HCT116 (cell line): ENCODE data around the gene TMUB1. TPM values are rescaled to one million over a fixed set of nuclear protein-coding genes. Genes with fewer than 3 reads are reported as not detected.

Source experiments
- ATAC-seq: fragments of 200-7000 bp; cut with Tn5 transposase; 2 replicates; pipeline ENCODE4 v1.9.1; 2020; ENCODE audit warnings: mild to moderate bottlenecking, moderate library complexity
- BruUV-seq: library from RNA; stranded (reverse); fragments of 400-500 nt; replicated peaks from 2 replicates; lab custom pipeline; 2021; lab: Mats Ljungman, UMichigan
- CTCF ChIA-PET: fragments of 300-600 bp; sonication (Branson Sonifier 250); formaldehyde crosslinking; loops from one replicate; lab custom pipeline; 2021; ENCODE audit warnings: antibody characterized with exemption; lab: Charles Lee
- POLR2A ChIA-PET: fragments of 300-600, 350-600 bp; sonication (Branson Sonifier 250); formaldehyde crosslinking; loops from one replicate; lab custom pipeline; 2021; ENCODE audit warnings: antibody characterized with exemption; lab: Charles Lee
- RAD21 ChIA-PET, 2 experiments: fragments of 300-600 bp; sonication (Branson Sonifier 250); formaldehyde crosslinking; loops; one replicate each; lab custom pipeline; 2023; ENCODE audit warnings: low total read pairs in 2 of 2; ENCODE audit not compliant: uncharacterized antibody in 2 of 2, unreplicated experiment in 2 of 2, low non-redundant PET in 1 of 2; lab: Charles Lee
- DNase-seq: peaks from one replicate; pipeline ENCODE4 v3.0.0-alpha.2; 2010; ENCODE audit warnings: low read depth, low spot score
- H2AFZ ChIP-seq: fragments of 200-600 bp; shearing (Covaris generic), sonication (generic); 2 replicates; pipeline ENCODE4 v1.6.1; 2017; ENCODE audit warnings: low read depth, mixed run types, mixed read lengths, antibody characterized with exemption, low read length; ENCODE audit not compliant: poor library complexity, severe bottlenecking
- H3K27ac ChIP-seq: 2 replicates; pipeline ENCODE4 v1.5.1; 2012; ENCODE audit warnings: low read depth, low read length
- H3K27me3 ChIP-seq: fragments of 200-600 bp; sonication (generic); 2 replicates; pipeline ENCODE4 v1.6.1; 2016; ENCODE audit warnings: mixed run types, low read length, mixed read lengths; ENCODE audit not compliant: insufficient read depth
- H3K36me3 ChIP-seq, 2 experiments: fragments of 200-500 bp in 1 of 2; fragments of 200-600 bp in 1 of 2; sonication (Bioruptor generic) in 1 of 2; sonication (generic) in 1 of 2; 2 replicates each; pipeline versions ENCODE4 v1.5.1 to v1.6.1; 2014 to 2016; ENCODE audit warnings: low read length in 2 of 2, inconsistent platforms in 1 of 2, mixed read lengths in 1 of 2, mixed run types in 1 of 2; ENCODE audit not compliant: insufficient read depth in 2 of 2, control insufficient read depth in 1 of 2
- H3K4me1 ChIP-seq, 2 experiments: fragments of 200-600 bp in 1 of 2; sonication (generic) in 1 of 2; 2 replicates each; pipeline versions ENCODE4 v1.5.1 to v1.6.1; 2012 to 2017; ENCODE audit warnings: low read length in 2 of 2, inconsistent platforms in 1 of 2, mild to moderate bottlenecking in 1 of 2, mixed read lengths in 1 of 2, mixed run types in 1 of 2, moderate library complexity in 1 of 2; ENCODE audit not compliant: insufficient read depth in 2 of 2, control insufficient read depth in 1 of 2
- H3K4me2 ChIP-seq: fragments of 200-600 bp; sonication (generic); 2 replicates; pipeline ENCODE4 v1.6.1; 2017; ENCODE audit warnings: mixed run types, low read length, mixed read lengths
- H3K4me3 ChIP-seq, 2 experiments: fragments of 200-600 bp in 1 of 2; sonication (generic) in 1 of 2; replicated peaks in 1 of 2; 2 replicates each; pipeline ENCODE4 v1.5.1; 2011 to 2016; ENCODE audit warnings: low read length in 2 of 2, control low read depth in 1 of 2, low read depth in 1 of 2, mild to moderate bottlenecking in 1 of 2, mixed read lengths in 1 of 2, mixed run types in 1 of 2
- H3K79me2 ChIP-seq: fragments of 200-600 bp; sonication (generic); 2 replicates; pipeline ENCODE4 v1.6.1; 2017; ENCODE audit warnings: mild to moderate bottlenecking, mixed run types, low read length, moderate library complexity, mixed read lengths; ENCODE audit not compliant: insufficient read depth
- H3K9ac ChIP-seq: fragments of 200-600 bp; sonication (generic); 2 replicates; pipeline ENCODE4 v1.6.1; 2016; ENCODE audit warnings: low read length, mixed read lengths
- H3K9me2 ChIP-seq: fragments of 200-600 bp; sonication (generic), shearing (Covaris generic); 2 replicates; pipeline ENCODE4 v1.6.1; 2017; ENCODE audit warnings: mixed run types, mild to moderate bottlenecking, moderate library complexity; ENCODE audit not compliant: insufficient read depth
- H3K9me3 ChIP-seq, 2 experiments: fragments of 200-500 bp in 1 of 2; fragments of 200-600 bp in 1 of 2; sonication (Bioruptor generic) in 1 of 2; sonication (generic) in 1 of 2; 2 replicates each; pipeline ENCODE4 v1.6.1; 2014 to 2017; ENCODE audit warnings: low read length in 2 of 2, mixed read lengths in 2 of 2, inconsistent platforms in 1 of 2, low read depth in 1 of 2, mild to moderate bottlenecking in 1 of 2, mixed run types in 1 of 2, moderate library complexity in 1 of 2; ENCODE audit not compliant: control insufficient read depth in 1 of 2, insufficient read depth in 1 of 2
- H4K20me1 ChIP-seq: fragments of 200-600 bp; sonication (generic), shearing (Covaris generic); 2 replicates; pipeline ENCODE4 v1.6.1; 2017; ENCODE audit warnings: mixed run types, mild to moderate bottlenecking, moderate library complexity; ENCODE audit not compliant: insufficient read depth
- CBX3 ChIP-seq: IDR thresholded peaks from 2 replicates; pipeline ENCODE4 v1.6.1; 2012; ENCODE audit warnings: low read depth
- EGR1 ChIP-seq: IDR thresholded peaks from 2 replicates; pipeline ENCODE4 v1.6.1; 2012; ENCODE audit warnings: low read depth
- FOSL1 ChIP-seq: IDR thresholded peaks from 2 replicates; pipeline ENCODE4 v1.6.1; 2012; ENCODE audit warnings: low read depth
- JUND ChIP-seq: IDR thresholded peaks from 2 replicates; pipeline ENCODE4 v1.6.1; 2012
- POLR2A ChIP-seq: IDR thresholded peaks from 2 replicates; pipeline ENCODE4 v1.7.0; 2011; ENCODE audit warnings: borderline replicate concordance; ENCODE audit not compliant: insufficient read depth, insufficient read length; ENCODE audit errors: extremely low read depth
- POLR2AphosphoS5 ChIP-seq: IDR thresholded peaks from 2 replicates; pipeline ENCODE4 v1.6.1; 2011; ENCODE audit warnings: mild to moderate bottlenecking, low read depth, low read length, moderate library complexity
- TCF7L2 ChIP-seq: IDR thresholded peaks from 2 replicates; pipeline ENCODE4 v1.7.0; 2011; ENCODE audit warnings: borderline replicate concordance, inconsistent platforms; ENCODE audit not compliant: insufficient read depth, insufficient read length; ENCODE audit errors: extremely low read depth
- YY1 ChIP-seq: IDR thresholded peaks from 2 replicates; pipeline ENCODE4 v1.6.1; 2011; ENCODE audit warnings: low read length, low read depth, moderate library complexity, mild to moderate bottlenecking; ENCODE audit not compliant: insufficient replicate concordance; ENCODE audit errors: extremely low read depth
- intact Hi-C: fragments of 100-400 bp; cut with micrococcal nuclease; formaldehyde crosslinking; loops from 2 replicates; pipeline ENCODE4 v1.10.0; 2022
- total RNA-seq: library from RNA; stranded (reverse); gene quantifications from one replicate; pipeline ENCODE4 v1.2.1, GENCODE V29; 2021; ENCODE audit not compliant: unreplicated experiment
- TF ChIP-seq, protein P1 (sequence below): IDR thresholded peaks from 2 replicates; pipeline ENCODE4 v1.6.1; 2012

TMUB1 gene
- total RNA-seq, 1 experiment from 2014 or later = 75.8 TPM

DNA sequence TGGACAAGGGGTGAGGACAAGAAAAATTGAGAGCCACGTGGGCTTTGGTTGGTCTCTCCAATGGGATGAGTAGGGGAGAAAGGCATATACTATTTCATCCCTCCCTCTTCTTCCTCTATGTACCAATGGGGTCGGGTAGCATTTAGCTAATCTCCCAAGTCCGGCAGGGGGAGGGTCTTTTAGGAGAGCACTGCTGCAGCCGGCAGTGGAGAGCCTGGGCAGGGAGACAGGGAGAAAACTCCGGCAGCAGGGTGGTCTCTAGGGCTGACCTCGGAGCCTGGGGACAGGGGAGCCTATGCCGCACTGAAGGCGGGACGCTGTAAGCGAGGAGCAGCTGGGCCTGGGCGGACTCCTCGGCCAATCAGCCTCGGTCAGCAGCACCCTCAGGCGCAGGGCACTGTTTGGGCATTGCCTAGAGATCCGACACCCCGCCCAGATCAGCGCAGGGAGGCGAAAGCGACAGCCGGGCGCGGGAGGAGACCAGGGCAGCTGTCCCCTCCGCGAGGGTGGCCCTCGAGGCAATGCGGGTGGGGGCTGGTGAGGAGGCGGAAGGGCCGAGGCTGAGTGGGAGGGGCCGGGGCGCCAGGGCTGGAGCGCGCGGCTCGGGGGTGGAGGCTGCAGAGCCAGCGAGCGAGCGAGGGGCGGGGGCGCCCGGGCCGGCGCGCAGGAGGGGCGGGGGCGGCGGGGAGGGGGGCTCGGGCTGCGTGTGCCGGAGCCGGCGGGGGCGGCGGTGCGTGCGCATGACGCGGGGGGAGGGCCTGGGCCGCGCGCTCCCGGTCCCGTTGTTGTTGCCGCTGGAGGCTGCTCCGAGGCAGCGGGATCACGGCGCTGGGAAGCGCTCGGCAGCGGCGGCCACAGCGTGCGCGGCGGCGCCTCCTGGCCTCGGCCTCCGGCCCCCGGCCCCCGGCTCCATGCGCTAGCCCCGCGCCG, 2.7 kb upstream of the TMUB1 start, which contains the start of gene AGAP3:
TSS of gene AGAP3 (plus strand) at position 785 of the 930 bp plus-strand sequence. CDS start 267 bp downstream, outside the sequence.
- ATAC-seq = peak; percentile 64
- CTCF ChIA-PET = interaction anchor here (0.8 to 1.6 kb wide), 4 partner anchors 23 to 68 kb away, joined by 3 to 5 read pairs (median 4); no protein-coding TSS in a partner anchor
- peak; percentile 11 for TF ChIP-seq TCF7L2
- TF ChIP-seq JUND = no peak
- no peak for TF ChIP-seq EGR1
- TF ChIP-seq CBX3 = no peak
- peak; percentile 60 for TF ChIP-seq POLR2A
- peak; percentile 5 for TF ChIP-seq YY1
- TF ChIP-seq, protein P1, sequence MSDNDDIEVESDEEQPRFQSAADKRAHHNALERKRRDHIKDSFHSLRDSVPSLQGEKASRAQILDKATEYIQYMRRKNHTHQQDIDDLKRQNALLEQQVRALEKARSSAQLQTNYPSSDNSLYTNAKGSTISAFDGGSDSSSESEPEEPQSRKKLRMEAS = no peak
- TF ChIP-seq FOSL1 = no peak
- TF ChIP-seq POLR2AphosphoS5 = peak; percentile 86
- TF ChIP-seq, all 23 proteins: peak for 4
- peak within 1 kb of the TSS; percentile 90 for H3K27ac ChIP-seq
- intact Hi-C loops = no loop called here
- H3K79me2 ChIP-seq = peaks cover 61% of the 10 kb centered on the region
- no peaks in the 10 kb centered on the region for H3K27me3 ChIP-seq
- peak within 1 kb of the TSS; percentile 90 to 98 for H3K4me3 ChIP-seq
- BruUV-seq = no TSS peak
- ChIA-PET RAD21 (interaction anchor here in 1 of 2 experiments (0.7 to 1.0 kb wide), 3 partner anchors 24 to 58 kb away, joined by 3 read pairs; partner anchors contain the start of gene ABCB8), POLR2A (interaction anchor here (0.7 to 1.6 kb wide), 4 partner anchors 9 to 30 kb away, joined by 4 to 9 read pairs (median 6); no protein-coding TSS in a partner anchor)
- no peaks in the 10 kb centered on the region for H4K20me1 ChIP-seq
- peak within 1 kb of the TSS; percentile 94 for H3K9ac ChIP-seq
- no peak within 1 kb of the TSS for H2AFZ ChIP-seq
- peaks cover 0 to 10% of the 10 kb centered on the region in 2 experiments; a peak in 1 of 4 replicates for H3K36me3 ChIP-seq
- no peaks in the 10 kb centered on the region for H3K9me2 ChIP-seq
- H3K4me2 ChIP-seq = peak within 1 kb of the TSS; percentile 93
- H3K9me3 ChIP-seq = no peaks in the 10 kb centered on the region
- H3K4me1 ChIP-seq = peaks cover 30 to 52% of the 10 kb centered on the region in 2 experiments
- DNase-seq = peak; percentile 67
